ENCODE results near the gene GCFC2.
A peak's percentile ranks its signal among the peaks of the same experiment; 100 is the strongest.
"Not testable (repeated sequence)": the region's sequence is repeated elsewhere in the genome, so short reads cannot be mapped to it uniquely, and the experiment has no call there.

The GCFC2 gene

DNA sequence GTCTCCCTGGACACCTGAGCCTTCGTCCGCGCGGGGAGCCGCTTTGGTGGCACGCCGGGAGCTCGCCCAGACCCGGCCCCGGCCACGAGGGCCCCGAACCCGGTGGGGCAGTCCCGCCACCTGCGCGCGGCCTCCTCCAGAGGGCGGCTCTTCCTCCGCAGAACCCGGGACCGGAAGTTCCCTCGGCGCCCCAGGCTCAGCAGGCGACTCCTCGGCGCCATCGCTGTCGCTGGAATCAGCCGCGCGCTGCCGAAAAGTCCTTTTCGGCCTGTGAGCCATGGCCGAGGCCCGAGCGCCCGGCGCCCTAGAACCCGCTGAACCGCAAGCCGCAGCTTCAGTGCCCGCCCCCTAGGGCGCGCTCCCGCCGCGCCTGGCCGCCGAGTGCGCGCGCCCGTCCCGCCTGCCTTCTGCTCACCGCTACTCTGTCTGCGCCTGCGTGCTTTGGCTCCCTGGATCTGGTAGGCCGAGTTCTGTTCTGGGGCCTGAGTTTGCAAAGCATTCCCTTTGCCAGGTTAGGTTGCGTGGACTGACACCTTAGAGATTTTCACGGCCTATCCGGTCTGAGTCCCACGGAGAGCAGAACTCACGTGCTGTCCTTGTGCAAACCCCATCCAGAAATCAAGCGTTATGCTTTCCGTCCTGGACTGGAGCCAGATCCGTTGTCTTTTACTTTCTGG, at the start of gene GCFC2:
Gene GCFC2, minus strand, starts transcription at position 339 of the 677 bp plus-strand sequence. Its CDS starts 60 bp downstream, at position 279.
- peak; percentile 88 for DNase-seq

DNA sequence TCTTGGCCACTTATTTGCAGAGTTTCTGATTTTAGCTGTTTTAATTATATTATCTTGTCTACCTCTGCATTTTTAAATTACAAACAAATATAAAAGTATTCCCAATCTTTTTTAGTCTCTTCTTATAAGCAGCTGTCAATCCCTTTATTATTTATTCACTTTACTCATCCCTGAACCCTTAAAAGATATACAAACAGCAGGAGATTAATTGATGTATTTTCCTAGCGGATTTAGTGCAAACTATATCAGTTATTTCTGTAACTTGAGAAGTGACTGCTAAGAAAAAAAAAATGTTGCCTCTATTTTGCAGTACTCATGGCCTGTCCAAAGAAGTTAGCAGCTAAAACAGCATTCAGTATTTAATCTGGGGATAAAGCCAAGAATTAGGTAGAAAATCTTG, 42.1 kb upstream of the GCFC2 start:
- no peak for DNase-seq

DNA sequence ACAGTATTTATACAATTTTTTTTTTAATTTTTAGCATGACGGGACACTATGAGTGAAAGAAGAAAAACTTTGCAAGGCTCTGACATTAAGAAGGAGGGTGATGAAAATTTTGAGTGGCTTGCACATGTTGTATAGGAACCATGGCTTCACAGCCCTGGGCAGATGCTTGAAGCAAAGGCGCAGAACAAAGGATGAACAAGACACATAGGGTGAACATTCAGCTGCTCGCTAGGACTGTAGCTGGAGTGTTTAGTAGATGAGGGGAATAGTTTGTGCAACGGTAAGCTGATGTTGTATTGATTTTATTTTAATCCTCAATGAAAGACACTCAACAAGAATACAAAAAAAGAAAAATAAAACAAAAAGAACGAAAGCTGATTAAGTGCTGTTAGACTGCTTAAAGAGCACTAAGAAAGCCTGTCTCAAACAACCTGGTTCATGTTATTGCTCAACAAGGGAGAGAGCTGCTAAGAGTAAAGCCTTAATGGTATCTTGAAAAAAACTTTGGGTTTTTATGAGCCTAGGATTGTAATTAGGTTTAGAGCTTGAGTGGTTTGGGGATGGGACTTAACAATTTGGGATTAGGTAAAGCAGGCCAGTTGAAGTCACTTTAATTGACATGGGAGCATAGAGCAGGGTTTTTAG, 41.2 kb upstream of the GCFC2 start:
- DNase-seq, result peak; percentile 74

DNA sequence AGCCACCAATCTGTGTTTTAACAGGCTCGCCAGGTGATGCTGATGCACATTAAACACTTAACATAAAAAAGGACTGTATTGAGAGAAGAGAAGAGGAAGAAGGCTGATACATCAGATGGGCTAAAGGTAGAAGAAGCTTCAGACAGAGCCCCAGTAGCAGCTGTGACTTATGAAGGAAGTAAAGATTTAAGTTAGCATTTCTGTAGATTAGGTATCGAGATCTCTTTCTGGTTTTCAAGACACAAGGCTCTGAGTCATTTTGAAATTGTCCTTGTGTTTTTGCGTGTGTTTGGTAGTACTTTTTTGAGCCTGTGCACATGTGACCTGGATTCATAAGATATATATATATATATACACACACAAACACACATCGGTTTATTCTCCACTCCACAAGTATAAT, 40.6 kb upstream of the GCFC2 start:
- DNase-seq, result no peak

DNA sequence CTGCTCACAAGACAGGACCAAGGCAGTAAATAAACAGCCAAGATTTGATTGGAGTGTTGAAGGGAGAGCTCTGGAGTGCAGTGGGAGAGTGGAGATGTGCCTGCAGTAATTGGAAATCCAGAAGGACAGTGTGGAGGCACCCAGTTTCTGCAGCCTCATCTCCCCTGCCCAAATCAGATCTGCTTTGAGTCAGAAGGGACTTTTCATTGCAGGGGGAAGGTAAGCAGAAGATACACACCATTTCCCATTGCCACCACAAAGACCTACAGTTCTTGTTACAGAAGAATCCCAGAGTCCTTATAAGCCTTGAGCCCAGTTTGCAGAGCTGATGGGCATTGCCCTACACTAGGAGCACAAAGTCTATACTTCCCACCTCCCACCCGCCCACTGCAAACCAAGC, 27.2 kb upstream of the GCFC2 start:
- no peak for DNase-seq

DNA sequence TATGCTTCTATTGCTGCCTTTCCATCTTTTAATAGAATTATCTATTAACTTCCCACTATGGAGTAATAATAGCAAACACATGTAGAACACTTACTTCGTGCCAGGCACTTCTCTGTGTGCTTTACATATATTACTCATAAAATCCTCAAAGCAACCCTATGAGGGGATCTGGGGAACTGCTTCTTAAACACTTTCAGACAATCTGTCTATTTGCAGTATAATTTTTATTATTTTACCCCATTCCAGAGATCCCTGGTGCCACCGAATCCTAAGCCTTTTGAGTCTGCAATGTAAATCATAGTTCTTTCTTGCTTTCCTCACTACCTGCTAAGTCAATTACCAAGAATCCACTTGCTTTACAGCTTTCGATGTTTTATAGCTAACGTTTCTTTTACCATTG, 25.6 kb upstream of the GCFC2 start:
- no peak for DNase-seq

DNA sequence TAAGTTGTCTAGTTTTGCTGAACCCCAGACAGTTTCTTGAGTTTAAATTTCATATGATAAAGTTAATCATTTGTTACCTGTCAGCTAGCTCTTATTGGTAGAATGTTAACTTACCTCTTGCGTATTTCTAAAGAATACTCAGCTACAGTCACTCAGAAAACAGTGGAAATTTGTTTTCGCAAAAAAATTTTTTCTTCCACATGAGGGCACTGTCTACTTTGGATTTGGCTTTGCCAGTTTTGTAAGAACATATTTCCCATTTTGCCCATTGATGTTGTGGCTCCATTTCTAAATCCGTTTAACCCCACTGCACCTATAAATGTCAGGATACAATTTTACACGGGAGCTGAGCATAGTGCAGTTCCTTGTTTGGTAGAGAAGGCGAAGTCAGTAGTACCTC, 19.1 kb upstream of the GCFC2 start:
- no peak for DNase-seq

DNA sequence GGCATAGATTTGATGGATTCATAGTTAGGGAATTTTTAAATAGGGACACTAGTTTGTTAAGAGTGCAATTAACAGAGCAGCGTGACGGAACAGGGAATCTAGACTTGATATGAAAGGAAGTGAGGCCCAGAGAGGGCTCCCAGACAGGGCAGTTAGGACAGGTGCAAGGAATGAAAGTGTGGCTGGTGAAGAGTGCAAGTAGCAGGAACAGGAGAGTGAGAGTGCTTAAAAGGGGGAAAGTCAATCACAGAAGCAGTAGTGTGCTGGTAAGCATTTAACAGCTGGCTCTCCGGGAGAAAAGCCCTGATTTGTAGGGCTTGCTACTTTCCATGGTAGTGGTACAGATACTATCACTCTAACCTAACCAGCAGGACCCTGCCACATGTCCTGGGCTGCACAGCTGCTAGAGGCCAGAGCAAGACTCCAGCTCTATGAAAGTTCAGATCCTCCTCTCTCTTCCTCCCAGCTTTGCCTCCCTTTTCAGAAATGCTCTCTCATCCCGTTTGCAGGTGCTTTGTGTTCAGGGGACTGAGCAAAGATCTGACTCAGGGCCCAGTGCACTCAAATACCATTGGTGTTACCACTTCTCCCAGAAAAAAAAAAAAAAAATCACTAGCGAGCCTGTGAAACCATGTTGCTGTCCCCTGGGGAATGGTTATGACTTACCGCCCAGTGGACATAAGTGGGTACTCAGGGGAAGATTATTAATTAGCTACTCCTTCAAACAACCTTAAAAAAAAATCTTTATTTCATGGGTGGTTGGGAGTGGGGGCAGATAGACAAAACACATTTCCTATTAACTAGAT, 18.1 kb upstream of the GCFC2 start:
- peak; percentile 71 for DNase-seq

DNA sequence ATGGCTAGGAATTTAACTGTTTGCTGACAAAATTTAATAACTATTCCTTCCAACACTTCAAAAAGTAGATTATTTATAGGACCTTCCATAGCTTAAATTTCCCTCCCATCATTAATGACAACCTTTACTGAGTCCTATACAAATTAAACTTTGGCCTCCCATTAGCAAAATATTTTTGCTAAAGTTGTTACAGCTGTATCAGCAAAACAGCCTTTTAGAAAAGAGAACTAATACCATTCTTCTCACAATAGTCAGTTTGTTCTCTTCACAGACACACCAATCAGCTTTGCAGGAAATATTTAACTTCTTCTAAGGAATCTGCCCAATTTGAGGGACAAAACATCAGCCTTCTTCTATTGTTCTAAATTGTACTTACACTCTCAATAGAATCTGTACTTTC, 12.0 kb upstream of the GCFC2 start:
- DNase-seq, result no peak

DNA sequence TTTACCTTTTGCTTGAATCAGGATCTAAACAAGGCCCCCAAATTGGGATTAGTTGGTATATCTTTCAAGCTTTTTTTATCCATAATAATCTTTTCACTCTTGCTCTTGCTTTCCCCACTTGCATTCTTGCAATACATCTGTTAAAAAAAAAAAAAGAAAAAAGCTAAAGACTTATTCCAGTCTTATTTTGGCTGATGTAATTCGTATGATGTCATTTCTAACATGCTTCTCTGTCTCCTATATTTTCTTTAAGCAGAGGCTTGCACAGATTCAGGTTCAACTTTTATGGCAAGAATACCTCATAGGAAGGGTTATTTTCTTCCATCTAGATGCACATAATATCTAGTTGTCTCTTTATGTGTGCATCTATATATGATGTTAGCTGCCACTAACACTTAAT, 9.8 kb upstream of the GCFC2 start:
- DNase-seq, result no peak

DNA sequence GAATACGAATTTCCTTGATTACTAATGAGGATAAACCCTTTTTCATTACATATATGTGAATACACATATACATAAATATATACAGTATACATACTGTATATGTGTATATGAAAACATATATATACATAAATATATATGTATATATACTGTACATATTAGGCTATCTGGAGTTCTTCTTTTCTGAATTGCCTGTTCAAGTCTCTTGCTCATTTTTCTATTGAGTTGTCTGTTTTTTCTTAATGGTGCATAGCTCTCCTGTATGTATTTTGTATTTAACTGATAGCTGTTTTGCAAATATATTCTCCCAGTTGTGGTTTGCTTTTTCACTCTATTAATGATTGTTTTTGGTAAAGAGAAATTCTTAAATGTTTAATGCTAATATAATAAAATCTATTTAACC, 8.9 kb upstream of the GCFC2 start:
- no peak for DNase-seq

DNA sequence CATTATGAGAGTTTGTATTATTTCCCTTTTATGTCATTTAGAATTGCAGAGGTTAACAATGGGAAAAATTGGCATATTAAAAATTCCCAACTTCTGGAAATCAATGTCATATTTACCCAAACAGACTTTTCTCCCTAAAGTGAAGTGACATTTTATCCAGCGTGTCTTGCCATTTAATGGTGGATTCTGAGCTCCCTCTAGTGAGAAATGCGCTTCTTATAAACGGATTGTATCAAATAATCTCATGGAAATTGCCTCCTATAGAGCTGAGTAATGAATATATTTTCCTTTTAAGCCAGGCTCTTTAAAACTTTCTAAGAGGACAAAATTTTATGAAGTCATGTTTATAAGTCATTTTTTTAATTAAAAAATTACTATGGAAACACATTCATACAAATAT, 5.7 kb upstream of the GCFC2 start:
- DNase-seq, result no peak

DNA sequence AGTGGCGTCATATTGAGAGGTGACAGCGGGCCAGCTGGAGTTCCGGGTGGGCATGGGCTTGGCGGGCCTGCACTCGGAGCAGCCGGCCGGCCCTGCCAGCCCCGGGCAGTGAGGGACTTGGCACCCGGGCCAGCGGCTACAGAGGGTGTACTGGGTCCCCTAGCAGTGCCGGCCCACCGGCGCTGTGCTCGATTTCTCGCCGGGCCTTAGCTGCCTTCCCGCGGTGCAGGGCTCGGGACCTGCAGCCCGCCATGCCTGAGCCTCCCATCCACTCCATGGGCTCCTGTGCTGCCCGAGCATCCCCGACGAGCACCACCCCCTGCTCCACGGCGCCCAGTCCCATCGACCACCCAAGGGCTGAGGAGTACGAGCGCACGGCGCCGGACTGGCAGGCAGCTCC, 875 bp upstream of the GCFC2 start:
- DNase-seq, result not testable (repeated sequence)

DNA sequence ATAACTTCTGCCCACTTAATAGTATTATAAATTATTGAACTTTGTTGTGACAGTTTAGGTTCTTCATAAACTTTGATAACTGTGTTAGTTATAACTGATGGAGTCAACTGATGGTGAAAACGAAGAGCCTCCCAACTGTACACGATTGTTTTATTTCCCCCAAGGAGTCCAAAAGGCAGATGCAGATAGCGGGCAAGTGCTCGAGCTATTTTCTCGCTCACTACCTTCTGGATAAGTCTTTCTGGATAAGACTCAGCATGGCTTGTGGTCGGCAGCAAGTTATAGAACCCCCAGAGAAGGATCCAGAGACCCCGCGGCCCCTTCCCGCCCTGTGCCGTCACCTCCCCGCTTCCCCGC, 517 bp downstream of the GCFC2 start:
- DNase-seq, result no peak

DNA sequence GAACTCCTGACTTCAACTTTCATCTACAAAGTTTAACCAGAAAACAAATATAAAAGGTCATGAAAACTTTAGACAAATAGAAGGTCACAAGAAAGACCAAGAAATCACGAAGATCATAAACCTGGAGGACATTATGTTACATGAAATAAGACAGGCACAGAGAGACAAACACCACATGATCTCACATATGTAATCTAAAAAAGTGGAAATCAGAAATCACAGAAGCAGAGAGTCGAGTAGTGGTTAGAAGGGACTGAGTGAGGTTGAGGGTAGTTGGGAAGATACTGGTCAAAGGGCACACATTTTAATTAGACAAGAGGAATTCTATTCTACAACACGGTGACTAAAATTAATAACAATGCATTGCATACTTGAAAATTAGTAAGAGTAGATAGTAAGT, 1.4 kb downstream of the GCFC2 start:
- DNase-seq, result no peak

DNA sequence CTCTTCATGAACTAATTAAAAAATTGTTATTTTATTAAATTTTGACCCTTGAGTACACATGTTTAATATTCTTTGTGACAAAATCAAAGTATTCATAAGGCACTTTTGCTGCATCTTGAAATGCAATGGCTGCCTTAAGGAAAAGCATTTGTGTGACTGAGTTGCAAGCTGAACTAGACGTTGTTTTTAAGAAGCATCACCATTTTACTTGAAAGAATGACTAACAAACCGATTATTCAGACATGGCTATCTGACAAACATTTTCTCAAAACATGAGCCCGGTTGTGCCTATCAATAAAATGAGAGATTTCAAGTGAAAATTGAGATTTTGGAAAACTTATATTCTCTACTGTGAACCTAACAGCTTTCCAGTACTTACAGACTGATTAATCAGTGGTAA, 2.8 kb downstream of the GCFC2 start:
- no peak for DNase-seq

DNA sequence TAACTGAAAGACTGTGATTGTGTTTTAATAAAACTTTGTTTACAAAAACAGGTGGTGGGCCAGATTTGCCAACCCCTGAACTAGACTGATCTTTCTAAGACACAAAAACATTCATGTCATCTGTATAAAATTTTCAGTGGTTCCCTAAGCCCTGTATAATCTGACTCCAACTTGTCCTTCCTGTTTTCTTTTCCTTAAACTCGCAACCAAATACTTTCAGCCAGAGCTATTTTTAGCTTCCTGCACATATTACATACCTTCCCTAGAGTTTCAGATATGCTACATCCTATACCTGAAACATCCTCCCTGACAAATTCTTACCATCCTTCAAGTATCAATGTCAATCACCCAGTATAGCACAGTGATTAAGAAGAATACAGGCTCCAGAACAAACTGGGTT, 4.8 kb downstream of the GCFC2 start:
- no peak for DNase-seq

DNA sequence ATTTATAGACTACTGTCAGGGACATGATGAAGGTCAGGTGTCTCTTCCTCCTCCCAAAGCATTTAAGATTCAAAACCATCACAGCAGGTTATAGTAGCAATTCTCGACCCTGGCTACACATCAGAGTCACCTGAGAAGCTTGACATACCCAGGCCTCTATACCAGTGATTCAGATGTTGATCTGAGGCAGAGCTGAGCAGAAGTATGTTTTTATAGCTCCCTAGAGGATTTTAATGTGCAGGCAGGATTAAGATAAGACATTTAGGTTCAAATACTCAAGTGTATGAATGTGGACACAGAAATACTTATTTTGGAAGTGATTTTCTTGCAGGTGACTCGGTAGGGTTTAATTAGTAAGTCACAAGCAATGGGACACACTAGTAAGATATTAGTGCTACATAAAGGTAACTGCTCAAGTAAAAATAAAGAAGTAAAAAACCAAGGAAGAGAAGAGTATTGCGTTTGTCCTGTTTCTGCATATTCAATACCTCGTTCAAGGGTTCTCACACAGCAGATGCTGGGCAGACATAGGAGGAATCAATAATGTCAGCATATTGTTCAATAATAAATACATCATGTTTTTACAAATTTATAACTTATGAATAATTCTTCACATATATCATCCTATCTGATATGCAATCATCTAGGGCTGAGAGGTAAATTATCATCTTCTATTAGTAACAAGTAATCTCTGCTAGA, 7.0 kb downstream of the GCFC2 start:
- no peak for DNase-seq

DNA sequence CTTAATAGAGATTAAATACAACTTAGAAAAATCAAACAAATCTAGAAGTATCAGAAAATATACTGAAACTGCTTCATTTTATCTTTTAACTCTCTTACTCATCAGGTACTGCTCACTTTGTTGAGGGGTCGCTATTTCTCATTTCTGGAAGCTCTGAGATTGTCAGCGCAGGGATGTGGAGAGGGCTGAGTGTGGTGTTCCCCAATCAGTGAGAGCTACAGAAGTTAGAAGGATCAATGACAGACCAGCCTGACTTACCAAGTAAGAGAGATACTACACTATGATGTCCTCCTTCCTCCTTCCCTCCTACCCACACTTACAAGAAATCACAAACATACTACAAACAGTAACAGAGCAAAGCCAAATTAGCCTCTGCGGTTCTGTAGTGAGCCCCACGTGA, 8.1 kb downstream of the GCFC2 start:
- DNase-seq, result no peak

DNA sequence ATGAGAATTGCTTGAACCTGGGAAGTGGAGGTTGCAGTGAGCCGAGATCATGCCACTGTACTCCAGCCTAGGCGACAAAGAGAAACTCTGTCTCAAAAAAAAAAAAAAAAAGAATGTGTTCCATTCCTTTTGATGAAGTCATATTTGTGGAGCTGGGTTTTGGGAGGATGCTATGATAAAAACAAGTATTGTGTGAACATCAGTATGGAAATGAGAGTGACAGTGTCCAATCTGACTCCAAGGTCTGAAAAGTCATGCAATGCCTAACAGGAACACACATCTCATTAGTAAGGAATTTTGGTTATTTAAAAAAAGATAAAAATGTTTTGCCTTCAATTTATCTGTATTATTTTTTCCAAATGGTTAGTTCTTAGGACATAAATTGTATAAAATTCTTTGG, 11.8 kb downstream of the GCFC2 start:
- DNase-seq, result no peak

DNA sequence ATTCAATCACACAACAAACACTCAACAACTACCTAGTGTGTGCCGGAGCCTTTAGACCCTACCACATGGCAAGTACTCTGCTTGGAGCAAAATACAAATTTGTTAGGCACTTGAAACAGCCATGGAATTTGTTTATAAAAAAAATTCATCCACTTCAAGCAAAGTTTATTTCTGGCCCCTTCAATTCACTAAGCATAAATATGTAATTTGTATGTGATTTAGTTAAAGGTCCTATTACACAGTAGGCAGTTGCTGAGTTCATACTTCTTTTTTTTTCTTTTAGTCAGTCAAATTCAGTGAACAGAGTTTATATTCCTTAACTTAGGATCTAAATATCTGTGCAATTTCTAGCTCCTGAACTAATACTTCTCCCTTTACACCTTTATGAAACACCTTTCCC, 22.5 kb downstream of the GCFC2 start:
- DNase-seq, result no peak

DNA sequence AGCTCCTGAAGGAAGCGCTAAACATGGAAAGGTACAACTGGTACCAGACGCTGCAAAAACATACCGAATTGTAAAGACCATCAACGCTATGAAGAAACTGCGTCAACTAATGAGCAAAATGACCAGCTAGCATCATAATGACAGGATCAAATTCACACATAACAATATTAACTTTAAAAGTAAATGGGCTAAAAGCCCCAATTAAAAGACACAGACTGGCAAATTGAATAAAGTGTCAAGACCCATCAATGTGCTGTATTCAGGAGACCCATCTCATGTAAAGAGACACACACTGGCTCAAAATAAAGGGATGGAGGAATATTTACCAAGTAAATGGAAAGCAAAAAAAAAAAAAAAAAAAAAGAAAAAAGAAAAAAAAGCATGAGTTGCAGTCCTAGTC, 27.3 kb downstream of the GCFC2 start:
- not testable (repeated sequence) for DNase-seq

DNA sequence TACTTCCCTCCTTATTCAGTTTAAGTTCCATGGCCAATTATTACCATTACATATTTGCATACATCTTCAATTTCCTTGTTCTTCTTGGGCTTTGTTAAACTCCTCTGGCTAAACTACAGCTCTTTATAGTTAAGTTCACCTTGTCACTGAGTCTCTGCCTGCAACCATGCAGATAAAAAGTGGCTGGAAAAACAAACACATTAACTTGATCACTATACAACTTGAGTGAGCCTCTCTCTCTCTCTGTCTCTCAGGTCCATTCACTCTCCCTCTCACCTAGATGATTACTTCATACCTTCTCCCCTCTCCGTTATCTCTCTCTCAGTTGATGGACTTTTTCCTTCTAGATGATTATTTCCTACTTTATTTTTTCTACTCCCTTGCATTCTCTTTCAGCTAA, 30.3 kb downstream of the GCFC2 start:
- DNase-seq, result no peak

DNA sequence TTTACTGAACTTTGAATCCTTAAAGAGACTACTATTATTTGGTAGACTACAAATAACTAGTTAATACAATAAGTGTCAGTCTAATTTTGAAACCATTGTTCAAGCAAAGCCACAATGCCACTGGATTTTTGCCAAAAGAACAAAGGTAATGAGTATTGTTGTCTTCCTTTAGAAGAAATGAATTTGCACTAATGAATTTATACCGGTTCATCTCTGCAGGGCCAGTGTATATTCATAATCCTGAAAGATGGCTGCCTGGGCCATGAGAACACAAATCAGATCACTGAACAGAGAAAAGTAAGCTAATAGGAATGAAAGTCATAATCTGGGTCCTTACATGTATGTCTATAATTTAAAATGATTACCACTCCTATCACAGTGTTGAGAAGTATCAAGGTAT, 31.2 kb downstream of the GCFC2 start:
- DNase-seq, result no peak

Data from DMS79 (cell line).